Measurements from ENCODE around the gene SLC22A8.
A peak's percentile ranks its signal among the peaks of the same experiment; 100 is the strongest.
"Not testable (repeated sequence)": the region's sequence is repeated elsewhere in the genome, so short reads cannot be mapped to it uniquely, and the experiment has no call there.

The SLC22A8 gene

GRCh38 chr11:63015521-63016215 is at the start of gene SLC22A8:
Gene SLC22A8 (minus strand): TSS chr11:63015841. CDS start chr11:63014958, 883 bp downstream.
- H3K27me3 ChIP-seq (ENCODE audit: control insufficient read depth in 5 of 5, insufficient read depth in 4 of 5, low read length in 5 of 5): peaks cover 7 to 21% (median 17%) of the 10 kb centered on the region in 5 donors
- peaks cover 0 to 12% (median 0%) of the 10 kb centered on the region in 5 donors for H3K4me1 ChIP-seq (ENCODE audit: control insufficient read depth in 5 of 5, insufficient read depth in 5 of 5, low read length in 5 of 5)
- no peak within 1 kb of the TSS for H3K4me3 ChIP-seq (ENCODE audit: low read depth in 1 of 5, low read length in 5 of 5)
- H3K27ac ChIP-seq (ENCODE audit: low read depth, low read length): no peak within 1 kb of the TSS
- no peaks in the 10 kb centered on the region for H3K36me3 ChIP-seq (ENCODE audit: control insufficient read depth in 5 of 5, insufficient read depth in 5 of 5, low read length in 5 of 5)
- H3K9me3 ChIP-seq (ENCODE audit: control insufficient read depth in 5 of 5, low read length in 5 of 5): no peaks in the 10 kb centered on the region
- H3K9ac ChIP-seq (ENCODE audit: low read length in 5 of 5): no peak within 1 kb of the TSS

- H3K9ac ChIP-seq (ENCODE audit: low read length in 5 of 5); H3K9me3 ChIP-seq (ENCODE audit: control insufficient read depth in 5 of 5, low read length in 5 of 5); H3K36me3 ChIP-seq (ENCODE audit: control insufficient read depth in 5 of 5, insufficient read depth in 5 of 5, low read length in 5 of 5); H3K27ac ChIP-seq (ENCODE audit: low read depth, low read length); H3K4me1 ChIP-seq (ENCODE audit: control insufficient read depth in 5 of 5, insufficient read depth in 5 of 5, low read length in 5 of 5); H3K27me3 ChIP-seq (ENCODE audit: control insufficient read depth in 5 of 5, insufficient read depth in 4 of 5, low read length in 5 of 5); H3K4me3 ChIP-seq (ENCODE audit: low read depth in 1 of 5, low read length in 5 of 5): not testable (repeated sequence)
These were observed 30.6 kb upstream of the SLC22A8 start for GRCh38 chr11:63046203-63046602.

- H3K27ac ChIP-seq (ENCODE audit: low read depth, low read length): no peak overlapping the region
- H3K27me3 ChIP-seq (ENCODE audit: control insufficient read depth in 5 of 5, insufficient read depth in 4 of 5, low read length in 5 of 5): no peaks in the 10 kb centered on the region
- no peak overlapping the region for H3K4me3 ChIP-seq (ENCODE audit: low read depth in 1 of 5, low read length in 5 of 5)
- no peaks in the 10 kb centered on the region for H3K36me3 ChIP-seq (ENCODE audit: control insufficient read depth in 5 of 5, insufficient read depth in 5 of 5, low read length in 5 of 5)
- no peaks in the 10 kb centered on the region for H3K4me1 ChIP-seq (ENCODE audit: control insufficient read depth in 5 of 5, insufficient read depth in 5 of 5, low read length in 5 of 5)
- peaks cover 0 to 1% (median 0%) of the 10 kb centered on the region in 5 donors for H3K9me3 ChIP-seq (ENCODE audit: control insufficient read depth in 5 of 5, low read length in 5 of 5)
- H3K9ac ChIP-seq (ENCODE audit: low read length in 5 of 5): no peak overlapping the region
These were observed 27.0 kb upstream of the SLC22A8 start for GRCh38 chr11:63042596-63042995.

- peaks cover 0 to 4% (median 0%) of the 10 kb centered on the region in 5 donors for H3K9me3 ChIP-seq (ENCODE audit: control insufficient read depth in 5 of 5, low read length in 5 of 5)
- H3K4me3 ChIP-seq (ENCODE audit: low read depth in 1 of 5, low read length in 5 of 5): no peak overlapping the region
- H3K9ac ChIP-seq (ENCODE audit: low read length in 5 of 5): no peak overlapping the region
- no peak overlapping the region for H3K27ac ChIP-seq (ENCODE audit: low read depth, low read length)
- H3K4me1 ChIP-seq (ENCODE audit: control insufficient read depth in 5 of 5, insufficient read depth in 5 of 5, low read length in 5 of 5): peaks cover 0 to 4% (median 0%) of the 10 kb centered on the region in 5 donors
- H3K36me3 ChIP-seq (ENCODE audit: control insufficient read depth in 5 of 5, insufficient read depth in 5 of 5, low read length in 5 of 5): no peaks in the 10 kb centered on the region
- no peaks in the 10 kb centered on the region for H3K27me3 ChIP-seq (ENCODE audit: control insufficient read depth in 5 of 5, insufficient read depth in 4 of 5, low read length in 5 of 5)
These were observed 16.8 kb upstream of the SLC22A8 start for GRCh38 chr11:63032457-63032856.

- no peaks in the 10 kb centered on the region for H3K9me3 ChIP-seq (ENCODE audit: control insufficient read depth in 5 of 5, low read length in 5 of 5)
- peak overlapping the region in 2 of 5 donors; percentile 41 to 46 for H3K4me3 ChIP-seq (ENCODE audit: low read depth in 1 of 5, low read length in 5 of 5)
- H3K27me3 ChIP-seq (ENCODE audit: control insufficient read depth in 5 of 5, insufficient read depth in 4 of 5, low read length in 5 of 5): peaks cover 0 to 3% (median 2%) of the 10 kb centered on the region in 5 donors
- no peak overlapping the region for H3K27ac ChIP-seq (ENCODE audit: low read depth, low read length)
- peaks cover 0 to 10% (median 6%) of the 10 kb centered on the region in 5 donors for H3K4me1 ChIP-seq (ENCODE audit: control insufficient read depth in 5 of 5, insufficient read depth in 5 of 5, low read length in 5 of 5)
- H3K36me3 ChIP-seq (ENCODE audit: control insufficient read depth in 5 of 5, insufficient read depth in 5 of 5, low read length in 5 of 5): no peaks in the 10 kb centered on the region
- H3K9ac ChIP-seq (ENCODE audit: low read length in 5 of 5): peak overlapping the region in 1 of 5 donors; percentile 43
These were observed 8.4 kb upstream of the SLC22A8 start for GRCh38 chr11:63023841-63024648.

GRCh38 chr11:63023222-63023814 is 7.7 kb upstream of the SLC22A8 start:
- no peaks in the 10 kb centered on the region for H3K9me3 ChIP-seq (ENCODE audit: control insufficient read depth in 5 of 5, low read length in 5 of 5)
- peaks cover 0 to 10% (median 7%) of the 10 kb centered on the region in 5 donors for H3K27me3 ChIP-seq (ENCODE audit: control insufficient read depth in 5 of 5, insufficient read depth in 4 of 5, low read length in 5 of 5)
- peak overlapping the region in 1 of 5 donors; percentile 43 for H3K9ac ChIP-seq (ENCODE audit: low read length in 5 of 5)
- peak overlapping the region in 2 of 5 donors; percentile 41 to 46 for H3K4me3 ChIP-seq (ENCODE audit: low read depth in 1 of 5, low read length in 5 of 5)
- H3K36me3 ChIP-seq (ENCODE audit: control insufficient read depth in 5 of 5, insufficient read depth in 5 of 5, low read length in 5 of 5): no peaks in the 10 kb centered on the region
- H3K27ac ChIP-seq (ENCODE audit: low read depth, low read length): no peak overlapping the region
- peaks cover 0 to 10% (median 6%) of the 10 kb centered on the region in 5 donors for H3K4me1 ChIP-seq (ENCODE audit: control insufficient read depth in 5 of 5, insufficient read depth in 5 of 5, low read length in 5 of 5)

- no peak overlapping the region for H3K9ac ChIP-seq (ENCODE audit: low read length in 5 of 5)
- H3K27me3 ChIP-seq (ENCODE audit: control insufficient read depth in 5 of 5, insufficient read depth in 4 of 5, low read length in 5 of 5): peaks cover 0 to 10% (median 8%) of the 10 kb centered on the region in 5 donors
- H3K4me1 ChIP-seq (ENCODE audit: control insufficient read depth in 5 of 5, insufficient read depth in 5 of 5, low read length in 5 of 5): peaks cover 0 to 10% (median 6%) of the 10 kb centered on the region in 5 donors
- no peak overlapping the region for H3K27ac ChIP-seq (ENCODE audit: low read depth, low read length)
- no peaks in the 10 kb centered on the region for H3K36me3 ChIP-seq (ENCODE audit: control insufficient read depth in 5 of 5, insufficient read depth in 5 of 5, low read length in 5 of 5)
- H3K4me3 ChIP-seq (ENCODE audit: low read depth in 1 of 5, low read length in 5 of 5): no peak overlapping the region
- no peaks in the 10 kb centered on the region for H3K9me3 ChIP-seq (ENCODE audit: control insufficient read depth in 5 of 5, low read length in 5 of 5)
These were observed 6.8 kb upstream of the SLC22A8 start for GRCh38 chr11:63022441-63022840.

GRCh38 chr11:63020671-63021291 is 5.1 kb upstream of the SLC22A8 start:
- peaks cover 0 to 16% (median 10%) of the 10 kb centered on the region in 5 donors for H3K4me1 ChIP-seq (ENCODE audit: control insufficient read depth in 5 of 5, insufficient read depth in 5 of 5, low read length in 5 of 5)
- no peak overlapping the region for H3K4me3 ChIP-seq (ENCODE audit: low read depth in 1 of 5, low read length in 5 of 5)
- H3K9ac ChIP-seq (ENCODE audit: low read length in 5 of 5): no peak overlapping the region
- H3K9me3 ChIP-seq (ENCODE audit: control insufficient read depth in 5 of 5, low read length in 5 of 5): no peaks in the 10 kb centered on the region
- no peaks in the 10 kb centered on the region for H3K36me3 ChIP-seq (ENCODE audit: control insufficient read depth in 5 of 5, insufficient read depth in 5 of 5, low read length in 5 of 5)
- no peak overlapping the region for H3K27ac ChIP-seq (ENCODE audit: low read depth, low read length)
- H3K27me3 ChIP-seq (ENCODE audit: control insufficient read depth in 5 of 5, insufficient read depth in 4 of 5, low read length in 5 of 5): peaks cover 4 to 17% (median 12%) of the 10 kb centered on the region in 5 donors

GRCh38 chr11:63019506-63019905 is 3.9 kb upstream of the SLC22A8 start:
- Histone ChIP-seq H3K9ac (ENCODE audit: low read length in 5 of 5) (peak overlapping the region in 1 of 5 donors; percentile 17), H3K27me3 (ENCODE audit: control insufficient read depth in 5 of 5, insufficient read depth in 4 of 5, low read length in 5 of 5) (peaks cover 7 to 17% (median 16%) of the 10 kb centered on the region in 5 donors), H3K36me3 (ENCODE audit: control insufficient read depth in 5 of 5, insufficient read depth in 5 of 5, low read length in 5 of 5) (no peaks in the 10 kb centered on the region), H3K4me3 (ENCODE audit: low read depth in 1 of 5, low read length in 5 of 5) (no peak overlapping the region), H3K9me3 (ENCODE audit: control insufficient read depth in 5 of 5, low read length in 5 of 5) (no peaks in the 10 kb centered on the region), H3K27ac (ENCODE audit: low read depth, low read length) (no peak overlapping the region), H3K4me1 (ENCODE audit: control insufficient read depth in 5 of 5, insufficient read depth in 5 of 5, low read length in 5 of 5) (peaks cover 0 to 18% (median 10%) of the 10 kb centered on the region in 5 donors)

Measured in subcutaneous abdominal adipose tissue (tissue), 5 donors.